COR-L47 (cell line): ENCODE data around the gene SLC25A21.

Experiments
- DNase-seq: peaks from one replicate; lab custom pipeline; 2025; lab: John Stamatoyannopoulos, UW

The SLC25A21 gene

DNA sequence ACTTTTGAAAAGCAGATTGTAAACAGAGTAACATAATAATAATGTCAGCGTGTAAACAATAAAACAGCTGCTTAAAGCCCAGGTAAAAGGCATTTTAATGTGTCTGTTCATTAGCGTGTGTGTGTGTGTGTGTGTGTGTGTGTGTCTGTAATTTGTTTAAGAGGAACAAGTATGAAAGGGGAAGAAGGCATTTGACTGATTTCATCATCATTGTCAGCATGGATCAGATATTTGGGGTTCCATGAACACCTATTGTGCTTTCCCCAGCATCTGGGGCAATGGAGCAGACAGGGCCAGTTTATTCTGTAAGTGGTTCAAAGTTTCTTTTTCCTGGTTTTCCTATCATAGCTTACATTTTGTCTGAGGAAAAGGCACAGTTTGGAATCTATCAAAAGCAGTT is 28.9 kb downstream of the SLC25A21 start:
- no peak for DNase-seq

- DNase-seq = no peak
Observed at GRCh38 chr14:37142835-37143401, 29.5 kb downstream of the SLC25A21 start.

DNA sequence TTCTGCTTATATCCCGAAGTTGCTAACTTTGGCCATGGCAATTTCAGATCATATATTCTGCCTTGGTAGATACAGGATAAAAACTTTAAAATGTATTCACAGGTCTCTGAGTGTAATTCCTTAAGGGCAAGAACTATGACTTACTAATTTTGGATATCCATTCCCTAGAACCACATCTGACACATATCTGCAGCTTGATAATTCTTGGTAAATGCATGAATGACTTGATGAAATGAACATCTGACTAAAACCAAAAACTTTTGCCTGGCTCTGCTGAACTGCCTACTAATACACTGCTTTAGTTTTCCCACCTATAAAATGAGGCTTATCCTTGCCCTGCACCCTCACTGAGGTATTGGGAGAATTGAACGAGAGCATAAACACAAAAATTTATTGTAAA is 32.2 kb downstream of the SLC25A21 start:
- no peak for DNase-seq

DNA sequence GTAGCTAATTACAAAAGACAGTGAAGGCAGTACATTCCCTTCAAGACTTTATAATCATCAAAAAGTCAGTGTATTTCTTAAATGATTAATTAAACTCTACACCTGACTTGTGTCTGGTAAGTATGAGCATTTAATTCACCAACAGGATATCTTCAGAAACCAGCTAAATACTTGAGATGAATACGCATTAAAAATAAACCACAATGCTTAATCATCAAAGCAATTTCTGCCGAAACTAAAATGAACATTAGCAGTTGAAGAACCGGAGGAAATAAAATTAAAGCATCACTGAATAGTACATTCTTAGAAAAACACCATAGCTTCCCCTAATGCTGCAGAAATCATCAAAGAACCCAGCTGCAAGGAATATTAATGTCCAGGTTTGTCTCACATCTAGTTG is 32.7 kb downstream of the SLC25A21 start:
- no peak for DNase-seq

DNA sequence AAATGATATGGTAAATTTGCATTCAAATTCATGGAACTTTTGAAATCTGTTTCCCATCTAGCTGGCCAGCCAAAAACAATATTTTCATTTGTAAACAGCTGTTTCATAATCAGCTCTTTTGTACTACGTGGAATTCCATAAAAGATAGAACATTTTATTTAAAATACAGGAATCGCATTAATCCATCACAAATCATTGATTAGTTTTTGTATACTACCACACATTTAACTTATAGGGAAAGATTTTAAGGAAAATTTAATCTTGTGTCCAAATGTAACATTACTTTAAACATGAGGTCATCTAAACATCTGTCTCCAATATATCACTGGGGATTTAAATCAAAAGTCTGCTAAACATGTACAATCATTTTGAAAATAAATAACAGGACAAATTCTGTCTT is 33.5 kb downstream of the SLC25A21 start:
- DNase-seq = no peak

DNA sequence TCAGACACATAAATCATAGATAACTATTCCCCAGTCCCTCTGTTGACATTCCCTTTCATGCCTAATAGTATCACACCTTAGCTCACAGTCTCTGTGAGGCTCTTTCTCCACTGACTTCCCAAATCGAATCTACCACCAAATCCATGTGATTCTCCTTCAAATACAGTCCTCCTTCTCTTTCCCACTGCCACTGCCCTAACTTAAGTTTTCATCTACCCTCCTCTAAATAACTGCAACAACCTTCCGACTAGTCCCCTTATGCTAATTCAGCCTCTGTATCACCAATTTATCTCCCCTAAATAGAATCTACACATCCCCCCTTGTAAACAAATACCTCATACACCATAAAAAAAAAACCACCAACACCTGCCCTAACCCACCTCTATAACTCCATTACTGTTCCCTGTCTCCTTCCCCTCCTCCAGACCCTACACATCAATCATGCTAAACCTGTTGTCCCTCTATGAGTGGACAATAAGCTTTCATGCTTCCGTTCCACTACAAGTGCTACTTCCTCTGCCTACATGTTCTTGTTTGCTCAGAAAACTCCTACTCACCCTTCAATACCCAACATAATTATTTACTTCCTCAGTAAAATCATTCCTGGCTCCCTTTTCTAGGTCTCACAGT is 39.0 kb downstream of the SLC25A21 start:
- no peak for DNase-seq

GRCh38 chr14:37131205-37131604 is 41.2 kb downstream of the SLC25A21 start:
- DNase-seq = no peak

GRCh38 chr14:37129047-37129446 is 43.4 kb downstream of the SLC25A21 start:
- DNase-seq = no peak

DNA sequence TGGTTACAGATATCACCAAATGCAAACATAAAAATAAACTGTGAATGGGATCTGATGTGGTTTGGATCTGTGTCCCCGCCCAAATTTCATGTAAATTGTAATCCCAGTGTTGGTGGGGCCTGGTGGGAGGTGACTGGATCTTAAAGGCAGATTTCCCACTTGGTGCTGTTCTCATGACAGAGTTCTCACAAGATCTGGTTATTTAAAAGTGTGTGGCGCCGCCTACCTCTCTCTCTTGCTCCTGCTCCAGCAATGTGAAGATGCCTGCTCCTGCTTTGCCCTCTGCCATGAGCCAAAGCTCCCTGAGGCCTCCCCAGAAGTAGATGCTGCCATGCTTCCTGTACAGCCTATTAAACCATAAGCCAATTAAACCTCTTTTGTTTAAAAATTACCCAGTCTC is 47.8 kb downstream of the SLC25A21 start:
- no peak for DNase-seq

GRCh38 chr14:37122919-37123639 is 49.3 kb downstream of the SLC25A21 start:
- DNase-seq = no peak

- no peak for DNase-seq
Observed at GRCh38 chr14:37122288-37122687, 50.1 kb downstream of the SLC25A21 start.

GRCh38 chr14:37118673-37119366 is 53.6 kb downstream of the SLC25A21 start:
- DNase-seq = no peak

GRCh38 chr14:37116933-37117849 is 55.2 kb downstream of the SLC25A21 start:
- peak; percentile 0 for DNase-seq

DNA sequence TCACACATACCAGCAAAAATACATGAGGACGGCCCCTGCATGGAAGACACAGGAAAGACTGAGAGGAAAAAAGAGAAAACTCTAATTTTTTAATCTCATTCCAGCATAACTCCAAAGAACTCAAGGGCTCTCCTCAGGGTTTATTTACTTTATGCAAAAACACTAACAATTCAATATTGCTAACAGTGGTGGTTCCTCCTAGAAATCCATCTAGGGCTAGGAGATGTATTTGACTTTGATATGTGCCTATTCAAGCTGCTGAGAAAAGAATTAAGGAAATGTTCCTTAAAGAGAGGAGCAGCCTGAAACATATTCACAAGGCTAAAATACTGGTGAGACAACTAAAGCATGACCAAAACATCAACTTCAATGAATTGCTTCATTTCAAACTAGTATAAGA is 57.0 kb downstream of the SLC25A21 start:
- DNase-seq = no peak

DNA sequence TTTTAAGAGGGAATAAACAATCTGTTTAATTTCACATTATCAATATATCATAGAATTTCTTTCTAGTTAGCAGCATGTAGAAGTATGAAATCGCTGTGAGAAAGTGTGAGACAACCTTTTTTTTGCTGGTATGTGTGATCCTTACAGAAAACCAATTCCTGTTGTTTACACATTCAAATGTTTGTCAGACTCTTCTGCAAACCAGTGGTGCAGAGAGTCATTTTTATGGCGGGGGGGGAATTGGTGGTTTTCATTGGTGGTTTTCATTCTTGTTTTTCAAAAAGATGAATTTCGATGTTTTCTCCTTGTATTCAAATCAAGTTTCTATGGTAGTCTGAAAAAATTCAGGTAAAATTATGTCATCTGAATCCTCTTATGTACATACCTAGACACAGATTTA is 57.8 kb downstream of the SLC25A21 start:
- no peak for DNase-seq

DNA sequence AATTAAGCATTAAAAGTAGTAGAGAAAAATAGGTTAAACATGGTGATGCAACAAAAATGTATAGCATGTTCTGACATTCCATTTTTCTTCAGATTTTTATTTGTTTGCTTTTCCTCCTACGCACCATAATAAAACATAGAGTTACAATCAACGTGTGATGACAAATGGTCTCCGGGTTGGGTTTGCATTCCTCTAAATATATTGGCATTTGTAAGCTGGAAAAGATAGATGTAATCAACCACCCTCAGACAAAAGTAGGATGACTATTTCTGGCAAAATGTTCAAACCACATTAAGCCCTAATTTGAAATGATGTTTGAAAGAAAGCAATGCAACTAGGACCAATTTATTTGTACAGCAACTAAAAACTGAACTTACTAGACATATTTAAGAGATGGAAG is 58.4 kb downstream of the SLC25A21 start:
- no peak for DNase-seq

- DNase-seq = no peak
Observed at GRCh38 chr14:37098132-37098531, 74.3 kb downstream of the SLC25A21 start.

DNA sequence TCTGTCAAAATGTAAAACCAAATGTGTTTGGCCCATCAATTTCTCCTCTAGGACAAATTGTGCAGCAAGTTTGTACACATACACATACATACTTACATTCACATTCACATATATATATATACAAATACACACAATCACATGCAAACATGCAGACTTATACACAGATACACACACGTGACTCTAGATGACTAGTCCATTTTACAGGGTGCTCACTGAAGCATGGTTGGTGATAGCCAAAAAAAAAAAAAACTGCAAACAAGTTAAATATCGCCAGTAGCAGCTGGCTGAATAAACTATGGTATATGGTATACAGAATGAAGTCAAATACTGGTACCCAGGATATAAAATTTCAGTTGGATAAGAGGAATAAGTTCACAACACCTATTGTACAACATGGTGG is 77.9 kb downstream of the SLC25A21 start:
- DNase-seq = no peak

DNA sequence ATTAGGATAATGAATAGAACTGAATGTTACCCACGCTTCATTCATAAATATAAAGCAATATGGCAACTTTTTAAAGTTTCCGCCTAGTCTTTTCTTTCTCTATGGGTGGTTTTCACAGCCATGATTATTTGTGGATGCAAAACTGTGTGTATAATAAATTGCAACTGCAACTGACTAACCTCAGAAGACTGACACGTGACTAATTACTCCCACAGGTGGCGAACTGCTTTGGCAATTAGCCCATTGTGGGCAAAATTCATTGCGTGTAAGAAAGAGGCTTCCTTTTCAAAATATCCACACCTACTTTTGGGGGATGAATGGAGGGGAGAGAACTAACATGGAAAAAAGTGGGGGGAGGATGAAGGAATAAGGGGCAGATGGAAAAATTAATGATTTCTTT is 79.0 kb downstream of the SLC25A21 start:
- DNase-seq = peak; percentile 27

DNA sequence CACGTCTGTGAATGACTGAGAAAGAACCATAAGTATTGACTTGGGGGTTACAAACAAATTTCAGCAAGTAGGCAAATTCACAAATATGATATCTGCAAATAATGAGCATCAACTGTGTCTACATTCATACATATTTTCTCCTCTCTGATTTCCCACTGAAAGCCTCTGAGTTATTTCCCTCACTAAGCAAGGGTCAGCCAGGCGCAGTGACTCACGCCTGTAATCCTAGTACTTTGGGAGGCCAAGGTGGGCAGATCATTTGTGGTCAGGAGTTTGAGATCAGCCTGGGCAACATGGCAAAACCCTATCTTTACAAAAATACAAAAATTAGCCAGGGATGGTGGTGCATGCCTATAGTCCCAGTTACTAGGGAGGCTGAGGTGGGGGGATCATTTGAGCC is 80.8 kb downstream of the SLC25A21 start:
- DNase-seq = no peak

DNA sequence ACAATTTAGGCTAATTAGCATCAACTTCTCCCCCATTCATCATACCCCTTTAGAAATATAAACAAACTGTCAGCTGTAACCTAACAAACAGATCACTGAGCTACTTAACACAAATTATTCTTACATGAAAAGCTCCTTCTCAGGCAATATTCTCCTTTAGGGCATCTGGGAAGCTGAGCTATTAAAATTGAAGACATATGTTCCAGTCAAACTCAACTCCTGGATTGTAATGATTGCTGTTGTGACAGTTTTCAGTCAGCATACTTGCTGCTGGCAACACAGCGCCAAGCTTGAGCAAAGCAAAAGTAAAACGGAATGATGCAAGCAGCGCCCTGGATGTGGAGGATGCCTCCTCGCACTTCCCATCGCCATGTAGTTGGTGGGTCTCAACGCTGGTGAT is 82.4 kb downstream of the SLC25A21 start:
- no peak for DNase-seq

DNA sequence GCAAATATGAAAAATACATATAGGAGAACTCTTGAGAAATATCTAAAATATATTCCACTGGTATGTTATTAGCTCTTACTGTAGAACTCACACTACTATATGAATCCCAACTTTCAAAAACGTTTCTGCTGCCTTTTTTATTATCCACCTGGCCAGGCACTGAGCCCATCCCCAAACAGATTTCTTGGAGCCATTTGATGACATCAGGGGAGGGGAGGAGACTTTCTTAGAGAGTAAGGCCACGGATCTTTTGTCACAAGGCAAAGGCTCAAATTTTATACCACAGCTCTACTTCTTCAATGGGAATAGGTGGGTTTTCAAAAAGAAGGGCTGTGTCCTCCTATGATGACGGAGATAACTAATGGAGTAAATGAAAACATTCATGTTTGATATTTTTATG is 83.0 kb downstream of the SLC25A21 start:
- no peak for DNase-seq
